Measurements from ENCODE around the gene VPS13D.
"Not testable (repeated sequence)": the region's sequence is repeated elsewhere in the genome, so short reads cannot be mapped to it uniquely, and the experiment has no call there.

Gene VPS13D

GRCh38 chr1:12359359-12360133, 129.7 kb downstream of the VPS13D start:
- no peak for DNase-seq (ENCODE audit: low read depth, low spot score)

GRCh38 chr1:12368646-12369045, 138.8 kb downstream of the VPS13D start:
- no peak for DNase-seq (ENCODE audit: low read depth, low spot score)

- no peak for DNase-seq (ENCODE audit: low read depth, low spot score)
Measured at GRCh38 chr1:12369258-12369657, 139.4 kb downstream of the VPS13D start.

- DNase-seq (ENCODE audit: low read depth, low spot score): no peak
Measured at GRCh38 chr1:12370333-12370975, 140.6 kb downstream of the VPS13D start.

- no peak for DNase-seq (ENCODE audit: low read depth, low spot score)
Measured at GRCh38 chr1:12371053-12371452, 141.2 kb downstream of the VPS13D start.

- no peak for DNase-seq (ENCODE audit: low read depth, low spot score)
Measured at GRCh38 chr1:12372180-12372579, 142.3 kb downstream of the VPS13D start.

- no peak for DNase-seq (ENCODE audit: low read depth, low spot score)
Measured at GRCh38 chr1:12372761-12373160, 142.9 kb downstream of the VPS13D start.

GRCh38 chr1:12375133-12375829, 145.5 kb downstream of the VPS13D start:
- DNase-seq (ENCODE audit: low read depth, low spot score): no peak

GRCh38 chr1:12376236-12377045, 146.6 kb downstream of the VPS13D start:
- no peak for DNase-seq (ENCODE audit: low read depth, low spot score)

- DNase-seq (ENCODE audit: low read depth, low spot score): no peak
Measured at GRCh38 chr1:12380326-12381249, 150.8 kb downstream of the VPS13D start.

- no peak for DNase-seq (ENCODE audit: low read depth, low spot score)
Measured at GRCh38 chr1:12383001-12383400, 153.2 kb downstream of the VPS13D start.

- DNase-seq (ENCODE audit: low read depth, low spot score): no peak
Measured at GRCh38 chr1:12383786-12384185, 154.0 kb downstream of the VPS13D start.

- no peak for DNase-seq (ENCODE audit: low read depth, low spot score)
Measured at GRCh38 chr1:12384836-12385456, 155.1 kb downstream of the VPS13D start.

GRCh38 chr1:12386130-12386529, 156.3 kb downstream of the VPS13D start:
- DNase-seq (ENCODE audit: low read depth, low spot score): no peak

- no peak for DNase-seq (ENCODE audit: low read depth, low spot score)
Measured at GRCh38 chr1:12387641-12388040, 157.8 kb downstream of the VPS13D start.

- DNase-seq (ENCODE audit: low read depth, low spot score): not testable (repeated sequence)
Measured at GRCh38 chr1:12390296-12390695, 160.5 kb downstream of the VPS13D start.

- DNase-seq (ENCODE audit: low read depth, low spot score): no peak
Measured at GRCh38 chr1:12397462-12398450, 167.9 kb downstream of the VPS13D start.

- DNase-seq (ENCODE audit: low read depth, low spot score): no peak
Measured at GRCh38 chr1:12398479-12398878, 168.6 kb downstream of the VPS13D start.

Data from ELF-1 (cell line).